OCI-LY7 (cell line): Measurements from ENCODE around the gene PCED1B. TPM values are rescaled to one million over a fixed set of nuclear protein-coding genes. Genes with fewer than 3 reads are reported as not detected.

ENCODE experiments used
- BruUV-seq: library from RNA; stranded (reverse); fragments of 400-500 nt; replicated peaks from 2 replicates; lab custom pipeline; 2021; lab: Mats Ljungman, UMichigan
- CTCF ChIA-PET: fragments of 300-600 bp; sonication (Branson Sonifier 250); formaldehyde crosslinking; loops from one replicate; lab custom pipeline; 2022; ENCODE audit warnings: antibody characterized with exemption; ENCODE audit not compliant: unreplicated experiment; lab: Charles Lee
- POLR2A ChIA-PET: fragments of 300-600 bp; sonication (Branson Sonifier 250); formaldehyde crosslinking; loops from one replicate; lab custom pipeline; 2022; ENCODE audit warnings: antibody characterized with exemption; lab: Charles Lee
- DNase-seq: peaks from one replicate; pipeline ENCODE4 v3.0.0-alpha.2; 2015; ENCODE audit warnings: low spot score
- H2AFZ ChIP-seq: fragments of 200-600 bp; sonication (generic), shearing (Covaris generic); 2 replicates; pipeline ENCODE4 v1.6.1; 2014; ENCODE audit warnings: mild to moderate bottlenecking, antibody characterized with exemption, low read length, moderate library complexity
- H3K27ac ChIP-seq: fragments of 200-600 bp; sonication (generic); 2 replicates; pipeline ENCODE4 v1.5.1; 2014; ENCODE audit warnings: mixed run types, low read depth, mild to moderate bottlenecking, moderate library complexity, low read length, inconsistent platforms; ENCODE audit not compliant: poor library complexity, severe bottlenecking
- H3K36me3 ChIP-seq: fragments of 200-600 bp; sonication (generic); 2 replicates; pipeline ENCODE4 v1.6.1; 2014; ENCODE audit warnings: mild to moderate bottlenecking, antibody characterized with exemption, low read length, moderate library complexity, mixed read lengths; ENCODE audit not compliant: insufficient read depth
- H3K4me1 ChIP-seq: fragments of 200-600 bp; sonication (generic); 2 replicates; pipeline ENCODE4 v1.5.1; 2014; ENCODE audit warnings: mild to moderate bottlenecking, low read length; ENCODE audit not compliant: insufficient read depth, poor library complexity, severe bottlenecking
- H3K4me2 ChIP-seq: fragments of 200-600 bp; sonication (generic); 2 replicates; pipeline ENCODE4 v1.6.1; 2014; ENCODE audit warnings: mild to moderate bottlenecking, low read length
- H3K4me3 ChIP-seq: fragments of 200-600 bp; sonication (generic); 2 replicates; pipeline ENCODE4 v1.5.1; 2014; ENCODE audit warnings: mild to moderate bottlenecking, low read depth, low read length; ENCODE audit not compliant: poor library complexity, severe bottlenecking
- H3K79me2 ChIP-seq: fragments of 200-600 bp; sonication (generic); 2 replicates; pipeline ENCODE4 v1.6.1; 2016; ENCODE audit warnings: low read depth, mild to moderate bottlenecking, low read length, moderate library complexity, mixed read lengths; ENCODE audit not compliant: insufficient read depth
- H3K9me2 ChIP-seq: fragments of 200-600 bp; sonication (generic); 2 replicates; pipeline ENCODE4 v1.6.1; 2016; ENCODE audit warnings: mild to moderate bottlenecking, low read length, mixed read lengths; ENCODE audit not compliant: insufficient read depth
- H3K9me3 ChIP-seq: fragments of 200-600 bp; sonication (generic); 2 replicates; pipeline ENCODE4 v1.6.1; 2014; ENCODE audit warnings: mild to moderate bottlenecking, mixed run types, low read length, mixed read lengths
- H4K20me1 ChIP-seq: fragments of 200-600 bp; sonication (generic); 2 replicates; pipeline ENCODE4 v1.6.1; 2014; ENCODE audit warnings: mild to moderate bottlenecking, antibody characterized with exemption, low read length, moderate library complexity, mixed read lengths; ENCODE audit not compliant: insufficient read depth
- CTCF ChIP-seq: fragments of 200-600 bp; sonication (generic); conservative IDR thresholded peaks from 2 replicates; pipeline ENCODE4 v1.5.1; 2014; ENCODE audit warnings: mild to moderate bottlenecking, antibody characterized with exemption, low read length, moderate library complexity, mixed read lengths
- EZH2phosphoT487 ChIP-seq: fragments of 200-600 bp; sonication (generic); IDR thresholded peaks from 2 replicates; pipeline ENCODE4 v1.6.1; 2018; ENCODE audit warnings: low read depth, borderline replicate concordance, mild to moderate bottlenecking, mixed run types, antibody characterized with exemption, low read length, moderate library complexity, mixed read lengths
- intact Hi-C: fragments of 100-400 bp; cut with micrococcal nuclease; formaldehyde crosslinking; loops from one replicate; pipeline ENCODE4 v1.10.0; 2022; ENCODE audit not compliant: unreplicated experiment
- total RNA-seq, 2 experiments: library from RNA; depleted of rRNA in 1 of 2; stranded (reverse); fragments of >200 nt in 1 of 2; shearing (Covaris generic) in 1 of 2; gene quantifications; 2 replicates each; pipeline ENCODE4 v1.2.3, GENCODE V29; 2014 to 2022

PCED1B gene
- total RNA-seq, 2 experiments from 2014 or later: 8.4 to 24.3 TPM

DNA sequence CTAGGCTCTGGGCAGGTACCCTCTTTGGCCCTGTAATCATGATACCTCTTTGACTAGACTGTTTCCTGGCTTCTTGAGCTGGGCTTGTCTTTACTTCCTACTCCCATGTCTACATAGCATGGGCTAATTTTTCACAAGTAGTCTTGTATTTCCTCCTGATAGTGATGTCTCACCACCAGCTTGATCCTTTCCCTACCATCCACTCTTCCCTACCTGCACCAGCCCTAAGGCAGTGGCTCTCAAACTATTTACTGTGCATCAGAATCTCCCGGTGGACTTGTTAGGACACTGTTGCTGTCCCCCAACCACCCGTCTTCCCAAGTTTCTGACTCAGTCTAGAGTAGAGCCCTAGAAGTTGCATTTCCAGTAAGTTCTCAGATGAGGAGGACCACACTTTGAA lies 163.0 kb downstream of the PCED1B start:
- no peaks in the 10 kb centered on the region for H3K79me2 ChIP-seq
- H3K27ac ChIP-seq: no peak overlapping the region
- no peak overlapping the region for H2AFZ ChIP-seq
- DNase-seq: no peak
- no peaks in the 10 kb centered on the region for H3K4me1 ChIP-seq
- no peak overlapping the region for H3K4me3 ChIP-seq
- CTCF ChIA-PET: no interaction called here
- no peak for TF ChIP-seq EZH2phosphoT487
- TF ChIP-seq CTCF: no peak
- H4K20me1 ChIP-seq: no peaks in the 10 kb centered on the region
- H3K36me3 ChIP-seq: no peaks in the 10 kb centered on the region
- POLR2A ChIA-PET: interaction anchor here (0.7 to 1.7 kb wide), 5 partner anchors 14 to 142 kb away, joined by 3 to 4 read pairs (median 3); no protein-coding TSS in a partner anchor
- no TSS peak for BruUV-seq
- H3K9me3 ChIP-seq: no peaks in the 10 kb centered on the region
- H3K4me2 ChIP-seq: no peak overlapping the region
- no peaks in the 10 kb centered on the region for H3K9me2 ChIP-seq
- intact Hi-C loops: no loop called here

DNA sequence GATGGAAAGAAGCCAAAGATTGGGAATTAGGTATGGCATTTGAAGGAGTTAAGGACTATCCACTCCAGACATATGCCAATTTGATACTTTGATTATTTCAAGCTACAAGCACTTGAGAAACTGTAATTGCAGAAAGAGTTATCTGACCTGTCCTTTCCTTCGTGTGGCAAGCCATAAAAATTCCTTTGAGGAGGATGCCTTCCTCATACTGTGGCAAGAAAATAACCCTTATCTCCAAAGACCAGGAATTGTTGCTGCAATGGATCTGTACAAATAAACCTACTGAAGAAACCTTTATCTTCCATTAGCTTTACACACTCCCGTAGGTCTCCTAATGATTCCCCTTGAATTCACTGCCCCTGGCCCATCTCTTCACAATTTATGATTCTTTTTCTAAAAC lies 165.4 kb downstream of the PCED1B start:
- ChIA-PET CTCF (no interaction called here), POLR2A (interaction anchor here (0.5 to 1.8 kb wide), 3 partner anchors 19 to 177 kb away, joined by 3 to 4 read pairs (median 3); no protein-coding TSS in a partner anchor)
- BruUV-seq: no TSS peak
- DNase-seq: no peak
- Histone ChIP-seq H3K9me2 (no peaks in the 10 kb centered on the region), H3K4me3 (no peak overlapping the region), H3K4me1 (peaks cover 8% of the 10 kb centered on the region), H3K9me3 (no peaks in the 10 kb centered on the region), H3K27ac (no peak overlapping the region), H3K79me2 (no peaks in the 10 kb centered on the region), H3K36me3 (no peaks in the 10 kb centered on the region), H3K4me2 (no peak overlapping the region), H2AFZ (no peak overlapping the region), H4K20me1 (no peaks in the 10 kb centered on the region)
- TF ChIP-seq EZH2phosphoT487 (no peak), CTCF (no peak)
- intact Hi-C loops: no loop called here

DNA sequence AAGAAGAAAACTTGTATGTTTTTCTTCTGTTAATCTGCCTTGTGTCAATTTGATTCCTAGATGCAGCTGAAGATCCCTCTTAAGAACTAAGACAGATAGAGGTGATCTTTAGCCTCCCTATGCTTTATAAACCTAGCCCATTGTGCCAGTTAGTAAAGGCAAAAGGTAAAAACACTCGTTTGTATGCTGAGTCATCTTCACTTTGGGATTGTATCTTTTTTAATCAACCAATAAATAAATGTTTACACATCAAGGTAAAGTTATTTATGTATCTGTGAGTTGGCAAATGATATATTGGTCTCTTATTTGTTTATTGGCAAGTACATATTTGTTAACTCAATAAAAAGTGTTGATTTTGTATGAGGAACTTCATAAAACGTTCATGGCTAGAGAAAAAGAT lies 166.2 kb downstream of the PCED1B start:
- no peak for TF ChIP-seq CTCF
- no peak for TF ChIP-seq EZH2phosphoT487
- intact Hi-C loops: no loop called here
- no peak for DNase-seq
- Histone ChIP-seq H3K79me2 (no peaks in the 10 kb centered on the region), H3K4me3 (no peak overlapping the region), H3K4me1 (peaks cover 8% of the 10 kb centered on the region), H3K36me3 (no peaks in the 10 kb centered on the region), H3K4me2 (no peak overlapping the region), H3K9me2 (no peaks in the 10 kb centered on the region), H3K27ac (no peak overlapping the region), H4K20me1 (no peaks in the 10 kb centered on the region), H2AFZ (no peak overlapping the region), H3K9me3 (no peaks in the 10 kb centered on the region)
- POLR2A ChIA-PET: interaction anchor here (1.8 kb wide), 1 partner anchor 20 kb away, joined by 4 read pairs; no protein-coding TSS in a partner anchor
- CTCF ChIA-PET: no interaction called here
- BruUV-seq: no TSS peak
